ENCODE data around the gene PARP3.

The PARP3 gene

GRCh38 chr3:51957520-51958205, 15.5 kb downstream of the PARP3 start:
- TF ChIP-seq CTCF (IDR thresholded peaks at IDR 0.05; ENCODE audit: low read depth, low read length, missing control alignments) = no peak
- H3K4me3 ChIP-seq (ENCODE audit: low read depth, low read length) = no peak overlapping the region

GRCh38 chr3:51958603-51959521, 16.7 kb downstream of the PARP3 start:
- DNase-seq (ENCODE audit: low read depth) = no peak
- no peak for TF ChIP-seq CTCF (IDR thresholded peaks at IDR 0.05; ENCODE audit: low read depth, low read length, missing control alignments)
- no peak overlapping the region for H3K4me3 ChIP-seq (ENCODE audit: low read depth, low read length)

More at GRCh38 chr3:51957520-51958205, 15.5 kb downstream of the PARP3 start:
- DNase-seq (ENCODE audit: low read depth) = no peak

- TF ChIP-seq CTCF (IDR thresholded peaks at IDR 0.05; ENCODE audit: low read depth, low read length, missing control alignments) = no peak
- no peak for DNase-seq (ENCODE audit: low read depth)
- no peak overlapping the region for H3K4me3 ChIP-seq (ENCODE audit: low read depth, low read length)
These were observed 17.5 kb downstream of the PARP3 start for GRCh38 chr3:51959651-51960050.

GRCh38 chr3:51960386-51960785, 18.2 kb downstream of the PARP3 start:
- no peak for TF ChIP-seq CTCF (IDR thresholded peaks at IDR 0.05; ENCODE audit: low read depth, low read length, missing control alignments)
- H3K4me3 ChIP-seq (ENCODE audit: low read depth, low read length) = no peak overlapping the region
- no peak for DNase-seq (ENCODE audit: low read depth)

- no peak for DNase-seq (ENCODE audit: low read depth)
- H3K4me3 ChIP-seq (ENCODE audit: low read depth, low read length) = no peak overlapping the region
- TF ChIP-seq CTCF (IDR thresholded peaks at IDR 0.05; ENCODE audit: low read depth, low read length, missing control alignments) = no peak
These were observed 18.8 kb downstream of the PARP3 start for GRCh38 chr3:51961011-51961410.

- DNase-seq (ENCODE audit: low read depth) = no peak
- H3K4me3 ChIP-seq (ENCODE audit: low read depth, low read length) = no peak overlapping the region
- TF ChIP-seq CTCF (IDR thresholded peaks at IDR 0.05; ENCODE audit: low read depth, low read length, missing control alignments) = no peak
These were observed 19.7 kb downstream of the PARP3 start for GRCh38 chr3:51961602-51962569.
